Ecto neural progenitor cell (in vitro differentiated cells): ENCODE measurements around the gene ZNF609.

Experiments
- DNase-seq: peaks from one replicate; pipeline ENCODE4 v3.0.0-alpha.2; 2018; ENCODE audit warnings: low spot score

ZNF609 gene

DNA sequence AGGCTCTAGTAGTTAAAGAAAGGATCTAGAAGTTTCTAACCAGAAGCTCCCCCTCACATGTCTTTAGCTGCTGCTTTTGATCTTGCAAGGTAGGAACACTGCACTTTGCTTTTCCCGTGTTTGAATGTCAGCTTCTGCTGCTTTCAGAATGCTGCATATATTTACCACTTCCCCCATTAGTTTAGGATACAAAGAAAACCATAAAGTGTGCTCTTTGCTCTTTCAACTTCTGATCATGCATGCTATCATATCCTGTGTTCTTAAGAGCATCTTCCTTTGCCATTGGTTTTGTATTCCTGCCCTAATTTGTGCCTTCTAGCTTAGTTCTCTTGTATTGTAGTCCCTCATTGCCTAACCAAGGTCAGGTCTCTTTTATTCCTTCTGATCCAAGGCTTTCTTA is 43.3 kb downstream of the ZNF609 start:
- DNase-seq: no peak

DNA sequence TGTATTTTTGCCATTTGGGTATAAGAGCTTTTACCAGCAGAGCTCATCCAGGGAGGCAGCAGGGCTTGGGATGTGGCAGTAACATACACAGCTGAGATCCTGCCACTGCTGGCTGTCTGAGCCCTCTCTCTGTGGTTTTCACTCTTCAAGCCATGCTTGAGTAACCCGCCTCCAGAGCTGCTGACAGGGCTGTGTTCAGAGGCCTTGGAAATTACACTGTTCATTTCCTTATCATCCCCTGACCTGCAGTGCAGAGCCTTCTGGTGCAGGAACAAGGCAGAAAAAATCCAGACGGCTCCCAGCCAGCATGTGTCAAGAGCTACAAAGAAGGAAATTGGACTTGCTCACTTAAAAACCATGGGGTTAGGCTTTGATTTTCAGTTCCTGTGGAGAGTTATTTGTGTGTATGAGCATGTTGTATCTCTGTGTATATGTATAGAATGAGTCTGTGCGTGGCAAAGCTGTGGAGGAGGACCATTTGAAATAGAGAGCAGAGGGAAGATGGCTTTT is 47.0 kb downstream of the ZNF609 start:
- no peak for DNase-seq

DNA sequence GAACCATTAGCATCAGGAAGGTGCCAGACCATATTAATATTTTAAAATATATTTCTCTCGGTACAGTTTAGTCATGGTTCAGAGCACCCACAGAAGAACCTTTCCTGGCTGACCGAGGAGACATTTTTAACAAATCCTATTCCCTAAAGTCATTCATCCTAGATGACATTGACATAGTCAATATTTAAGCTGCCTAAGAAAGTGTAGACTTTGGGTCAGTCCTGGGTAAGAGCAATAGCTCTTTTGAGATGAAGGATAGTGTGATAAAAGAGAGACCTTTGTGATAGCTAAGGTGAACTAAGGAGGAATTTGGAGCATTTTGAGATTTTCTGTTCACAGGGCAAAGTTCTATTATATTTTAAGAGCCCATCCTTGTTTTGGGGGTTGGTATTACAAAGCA is 47.5 kb downstream of the ZNF609 start:
- DNase-seq: no peak

DNA sequence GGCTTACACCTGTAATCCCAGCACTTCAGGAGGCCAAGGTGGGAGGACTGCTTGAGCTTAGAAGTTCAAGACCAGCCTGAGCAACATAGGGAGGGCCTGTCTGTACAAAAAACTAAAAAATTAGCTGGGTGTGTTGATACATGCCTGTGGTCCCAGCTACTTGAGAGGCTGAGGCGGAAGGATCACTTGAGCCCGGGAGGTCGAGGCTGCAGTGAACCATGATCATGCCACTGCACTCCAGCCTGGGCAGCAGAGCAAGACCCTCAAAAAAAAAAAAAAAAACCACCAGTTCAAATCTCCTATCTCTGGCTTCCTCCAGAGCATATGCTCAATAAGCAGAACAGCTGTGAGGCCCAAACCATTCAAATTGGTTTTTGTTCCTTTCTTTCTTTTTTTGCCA is 53.4 kb downstream of the ZNF609 start:
- no peak for DNase-seq

DNA sequence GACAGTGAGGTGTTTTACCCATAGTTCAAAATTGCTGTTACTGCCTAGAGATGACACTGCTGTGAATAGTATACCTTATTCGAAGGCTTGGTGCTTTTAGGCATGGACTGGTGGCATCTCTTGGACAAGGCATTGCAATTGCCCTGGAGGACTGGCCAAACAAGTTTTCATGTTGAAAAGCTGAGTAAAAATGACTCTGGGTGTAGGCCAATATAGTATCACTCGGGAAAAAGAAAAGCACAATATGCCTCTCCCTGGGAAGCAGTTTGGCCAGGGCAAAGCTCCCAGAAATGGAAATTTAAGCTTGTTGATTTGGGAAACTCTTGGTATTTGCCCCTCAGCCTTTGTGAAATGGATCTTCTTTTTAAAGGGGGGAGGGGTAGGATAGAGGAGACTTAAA is 54.8 kb downstream of the ZNF609 start:
- no peak for DNase-seq

DNA sequence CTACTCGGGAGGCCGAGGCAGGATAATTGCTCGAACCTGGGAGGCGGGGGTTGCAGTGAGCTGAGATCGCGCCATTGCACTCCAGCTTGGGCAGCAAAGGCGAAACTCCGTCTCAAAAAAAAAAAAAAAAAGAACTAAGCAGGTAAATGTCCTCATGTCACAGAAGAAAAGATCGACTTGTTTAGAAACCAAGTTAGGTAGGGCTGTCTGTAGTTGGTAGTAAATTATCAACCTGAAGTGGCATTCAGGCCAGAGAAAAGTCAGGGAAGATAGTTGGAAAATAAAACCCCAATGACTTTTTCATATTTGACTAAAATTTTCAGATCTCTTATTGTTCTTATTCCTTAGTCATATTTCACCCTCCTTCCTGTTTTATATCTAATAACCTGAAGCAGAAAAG is 55.4 kb downstream of the ZNF609 start:
- DNase-seq: no peak

DNA sequence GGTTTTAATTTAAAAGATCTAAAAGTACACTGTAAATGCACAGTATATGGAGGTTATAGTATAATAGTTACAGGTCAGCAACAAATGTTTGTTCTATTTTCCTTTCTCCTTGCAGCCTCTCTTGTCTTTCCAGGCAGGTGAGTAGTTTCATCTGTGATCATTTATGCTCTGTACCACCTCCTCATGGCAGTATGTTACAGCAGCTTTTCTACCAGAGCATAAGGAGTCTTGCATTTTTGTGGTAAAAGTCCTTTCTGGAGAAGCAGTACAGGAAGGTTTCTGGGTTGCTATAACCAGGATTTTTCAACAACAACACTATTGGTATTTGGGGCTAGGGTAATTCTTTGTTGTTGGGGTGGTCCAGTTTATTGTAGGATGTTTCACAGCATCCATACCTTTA is 59.5 kb downstream of the ZNF609 start:
- DNase-seq: no peak

DNA sequence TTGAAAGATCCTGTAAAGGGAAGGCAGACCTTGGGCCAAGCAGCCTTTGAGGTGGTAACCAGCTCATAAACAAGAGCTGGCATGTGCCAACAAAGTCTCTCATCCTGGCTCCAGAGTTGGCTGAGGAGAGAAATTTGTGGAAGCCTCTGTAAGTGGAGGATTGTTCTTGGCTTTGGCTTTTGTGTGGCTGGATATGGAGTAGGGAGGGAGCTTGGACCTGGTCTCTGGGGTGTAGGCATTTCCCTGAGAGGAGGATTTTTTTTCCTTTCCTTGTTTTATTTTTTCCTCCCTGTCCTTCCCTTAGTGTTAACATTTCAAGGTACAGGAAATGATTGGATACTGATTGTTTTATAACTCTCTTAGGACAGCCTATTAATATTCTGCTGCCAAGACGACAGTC is 60.8 kb downstream of the ZNF609 start:
- no peak for DNase-seq

DNA sequence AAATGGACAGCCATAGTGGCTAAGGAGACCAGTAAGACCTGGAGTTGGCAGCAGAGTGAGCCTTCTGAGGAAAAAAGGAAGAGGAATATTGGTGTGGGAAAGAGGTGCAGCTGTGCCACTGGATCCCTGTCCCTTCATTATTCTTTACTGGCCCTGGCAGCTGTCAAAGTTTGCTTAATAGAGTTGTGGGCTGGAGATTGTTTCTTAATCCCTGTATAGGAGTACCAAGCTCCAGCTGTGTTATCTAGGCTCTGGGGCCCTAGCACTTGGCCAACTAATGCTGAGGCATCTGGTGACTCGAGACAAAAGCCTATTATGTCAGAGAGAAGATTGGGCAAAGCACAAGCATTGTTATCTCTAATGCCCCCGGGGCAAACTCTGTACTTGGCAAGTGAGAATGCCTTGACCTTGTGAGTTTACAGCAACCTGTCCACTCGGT is 61.4 kb downstream of the ZNF609 start:
- no peak for DNase-seq

DNA sequence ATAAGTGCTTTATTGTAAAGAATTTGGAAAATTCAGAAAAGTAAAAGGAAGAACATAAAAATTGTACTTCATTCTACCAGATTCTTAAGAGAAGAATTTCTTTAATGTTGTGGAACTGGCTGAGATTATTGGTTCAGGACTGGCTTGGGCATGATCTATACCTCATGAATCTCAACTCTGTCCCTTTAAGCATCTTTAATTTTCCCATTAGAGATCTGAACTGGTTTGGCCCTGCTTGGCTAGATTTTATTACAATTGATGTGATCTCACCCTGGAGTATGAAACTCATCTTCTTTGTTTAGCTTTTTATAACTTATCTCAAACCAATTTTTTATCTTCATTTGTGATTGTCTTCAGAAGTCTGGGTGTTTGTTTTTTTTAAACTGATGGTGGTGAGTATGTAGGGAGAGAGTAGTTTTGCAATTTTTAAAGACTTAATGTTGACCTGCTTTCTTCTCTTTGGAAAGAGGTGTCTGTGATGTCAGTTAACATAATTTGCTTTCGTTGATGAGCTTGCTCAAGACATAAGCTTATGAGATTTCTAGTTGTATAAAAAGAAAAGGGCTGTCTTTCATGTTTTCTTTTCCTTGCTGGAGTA is 61.9 kb downstream of the ZNF609 start:
- DNase-seq: no peak

DNA sequence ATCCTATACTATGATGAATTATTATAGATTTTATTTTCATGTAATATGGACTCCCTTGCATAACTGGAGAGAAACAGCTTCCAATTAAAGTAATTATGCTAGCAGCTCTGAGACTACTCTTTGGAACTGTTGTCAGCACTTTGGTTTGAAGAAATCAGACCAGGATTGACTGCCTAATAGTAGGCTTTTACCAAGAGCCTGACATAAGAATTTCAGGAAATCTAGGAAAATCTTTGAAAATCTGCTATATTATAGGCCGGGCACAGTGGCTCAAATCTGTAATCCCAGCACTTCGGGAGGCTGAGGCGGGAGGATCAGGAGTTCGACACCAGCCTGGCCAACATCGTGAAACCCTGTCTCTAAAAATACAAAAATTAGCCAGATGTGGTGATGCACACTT is 62.9 kb downstream of the ZNF609 start:
- DNase-seq: no peak

DNA sequence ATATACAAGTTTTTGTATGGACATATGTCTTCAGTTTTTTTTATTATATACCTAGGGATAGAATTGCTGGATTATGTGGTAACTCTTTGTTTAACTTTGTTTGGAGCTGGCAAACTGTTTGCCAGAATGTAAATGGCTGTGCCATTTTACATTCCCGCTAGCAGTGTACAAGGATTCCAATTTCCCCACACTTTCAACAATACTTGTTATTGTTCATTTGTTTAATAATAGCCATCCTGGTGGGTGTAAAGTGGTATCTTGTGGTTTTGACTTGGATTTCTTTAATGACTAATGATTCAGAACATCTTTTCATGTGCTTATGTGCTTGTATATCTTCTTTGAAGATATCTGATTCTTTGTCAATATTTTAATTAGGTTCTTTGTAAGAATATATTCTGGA is 64.4 kb downstream of the ZNF609 start:
- DNase-seq: no peak

DNA sequence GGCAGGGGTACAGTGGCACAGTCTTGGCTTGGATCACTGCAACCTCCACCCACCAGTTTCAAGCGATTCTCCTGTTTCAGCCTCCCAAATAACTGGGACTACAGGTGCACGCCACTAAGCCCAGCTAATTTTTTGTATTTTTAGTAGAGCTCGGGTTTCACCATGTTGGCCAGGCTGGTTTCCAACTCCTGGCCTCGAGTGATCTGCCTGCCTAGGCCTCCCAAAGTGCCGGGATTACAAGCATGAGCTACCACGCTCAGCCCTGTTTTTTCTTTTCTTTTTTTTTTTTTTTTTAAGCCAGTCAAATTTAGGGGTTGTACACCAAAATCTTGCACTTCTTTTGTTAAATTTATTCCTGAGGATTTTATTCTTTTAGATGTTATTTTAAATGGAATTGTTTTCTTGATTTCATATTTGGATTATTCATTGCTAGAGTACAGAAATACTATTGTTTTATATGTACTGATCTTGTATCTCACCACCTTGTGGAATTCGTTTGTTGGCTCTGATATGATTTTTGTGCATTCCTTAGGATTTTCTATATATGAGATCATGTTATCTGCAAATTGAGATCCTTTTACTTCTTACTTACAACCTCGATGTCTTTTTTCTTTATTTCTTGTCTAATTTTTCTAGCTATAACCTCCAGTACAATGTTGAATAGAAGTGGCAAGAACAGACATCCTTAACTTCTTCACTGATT is 65.6 kb downstream of the ZNF609 start:
- DNase-seq: no peak

DNA sequence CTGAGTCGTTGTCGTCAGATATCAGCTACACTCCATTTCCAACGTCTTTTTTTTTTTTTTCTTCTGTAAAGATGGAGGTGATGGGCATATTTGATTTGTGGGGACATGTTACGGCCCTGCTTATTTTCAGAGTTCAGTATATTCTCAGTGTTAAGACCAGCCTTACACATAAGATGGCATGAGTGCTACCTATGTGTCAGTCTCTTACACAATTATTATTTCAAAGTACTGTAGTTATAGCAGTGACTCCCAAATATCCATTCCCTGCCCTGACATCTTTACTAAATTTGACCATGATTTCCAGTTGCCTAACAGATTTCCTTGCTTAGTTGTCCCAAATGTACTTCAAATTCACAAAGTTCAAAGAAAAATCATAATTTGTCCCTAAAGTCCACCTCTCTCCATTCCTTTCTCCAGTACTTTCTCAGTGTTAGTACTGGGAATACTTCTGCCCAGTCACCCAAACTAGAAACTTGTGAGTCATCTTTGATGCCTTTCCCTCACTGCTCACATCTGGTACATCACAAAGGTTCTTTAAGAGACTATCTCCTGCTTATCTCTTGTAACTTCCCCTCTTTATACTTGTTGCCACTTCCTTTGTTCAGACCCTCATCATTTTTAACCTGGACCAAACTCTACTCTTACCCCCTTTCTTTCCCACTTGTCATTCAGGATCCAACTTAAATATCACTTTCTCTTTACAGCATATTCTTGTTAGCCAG is 67.0 kb downstream of the ZNF609 start:
- no peak for DNase-seq

DNA sequence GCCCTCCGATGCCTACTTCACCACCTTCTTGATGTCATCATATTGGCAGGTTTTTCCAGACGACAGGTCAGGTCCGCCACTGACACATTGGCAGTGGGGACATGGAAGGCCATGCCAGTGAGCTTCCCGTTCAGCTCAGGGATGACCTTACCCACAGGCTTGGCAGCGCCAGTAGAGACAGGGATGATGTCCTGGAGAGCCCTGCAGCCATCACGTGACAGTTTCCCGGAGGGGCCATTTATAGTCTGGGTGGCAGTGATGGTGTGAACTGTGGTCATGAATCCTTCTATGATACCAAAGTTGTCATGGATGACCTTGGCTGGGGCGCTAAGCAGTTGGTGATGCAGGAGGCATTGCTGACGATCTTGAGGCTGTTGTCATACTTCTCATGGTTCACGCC is 68.5 kb downstream of the ZNF609 start:
- DNase-seq: no peak

DNA sequence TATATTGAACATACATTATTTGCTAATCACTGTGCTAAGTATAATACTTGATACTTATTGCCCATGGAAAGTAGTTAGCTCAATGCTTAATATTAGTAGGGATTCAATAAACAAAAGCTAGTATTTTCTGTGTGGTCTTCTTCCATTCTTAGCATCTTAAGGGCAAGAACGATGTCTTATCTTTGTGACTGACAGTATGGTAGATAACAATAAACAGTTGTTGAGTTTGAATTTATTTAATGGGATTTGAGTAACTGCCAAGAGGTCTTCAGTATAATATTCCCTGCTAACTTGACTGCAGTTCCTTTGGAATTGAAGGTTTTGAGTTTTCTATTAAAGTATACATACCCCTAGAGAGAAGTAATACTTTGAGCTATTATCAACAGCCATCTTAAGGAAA is 70.1 kb downstream of the ZNF609 start:
- no peak for DNase-seq

DNA sequence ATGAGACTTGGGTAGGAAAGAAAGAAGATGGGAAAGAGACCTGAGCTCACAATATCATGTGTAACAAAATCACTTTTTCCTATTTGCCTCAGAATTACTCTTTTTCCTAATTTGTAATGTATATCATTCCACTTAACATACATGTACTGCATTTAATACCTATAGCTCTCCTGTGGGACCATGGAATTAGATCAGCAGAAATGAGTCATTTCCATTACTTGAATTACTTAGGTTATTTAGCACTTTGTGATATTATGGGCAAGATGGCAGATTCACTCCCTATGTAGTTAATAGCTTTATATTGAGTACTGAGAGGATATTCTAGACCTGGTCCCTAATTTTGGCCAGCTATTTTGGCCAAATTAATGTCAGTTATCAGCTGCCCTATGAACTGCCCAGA is 70.5 kb downstream of the ZNF609 start:
- no peak for DNase-seq

DNA sequence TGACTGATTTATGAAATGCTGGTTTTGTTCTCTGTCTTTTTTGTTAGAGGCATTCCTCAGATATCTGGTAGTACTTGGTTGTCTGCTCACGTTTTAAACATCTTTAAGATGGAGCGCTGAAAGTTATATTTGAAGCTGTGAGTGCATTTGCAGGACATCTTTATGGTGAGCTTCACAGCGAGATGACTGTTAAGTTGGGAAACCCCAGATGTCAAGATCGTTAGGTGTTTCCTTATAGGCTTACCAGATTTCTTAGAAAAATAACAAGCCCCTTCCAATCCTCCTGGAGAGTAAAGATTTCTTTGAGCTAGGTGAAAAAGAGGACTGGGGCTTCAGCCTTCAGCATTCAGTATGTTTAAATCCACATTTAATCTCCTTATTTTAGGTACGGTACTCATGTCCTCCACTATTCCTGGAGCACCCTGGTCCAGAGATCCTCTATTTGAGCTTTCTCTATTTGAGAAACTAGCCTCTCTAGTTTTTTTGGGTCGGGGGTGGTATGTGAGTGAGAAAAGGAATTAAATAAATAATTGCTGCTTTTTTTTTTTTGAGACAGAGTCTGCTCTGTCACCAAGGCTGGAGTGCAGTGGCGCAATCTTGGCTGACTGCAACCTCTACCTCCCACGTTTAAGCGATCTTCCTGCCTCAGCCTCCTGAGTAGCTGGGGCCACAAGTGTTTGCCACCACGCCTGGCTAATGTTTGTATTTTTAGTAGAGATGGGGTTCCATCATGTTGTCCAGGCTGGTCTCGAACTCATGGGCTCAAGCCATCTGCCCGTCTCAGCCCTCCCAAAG is 72.3 kb downstream of the ZNF609 start:
- DNase-seq: no peak

DNA sequence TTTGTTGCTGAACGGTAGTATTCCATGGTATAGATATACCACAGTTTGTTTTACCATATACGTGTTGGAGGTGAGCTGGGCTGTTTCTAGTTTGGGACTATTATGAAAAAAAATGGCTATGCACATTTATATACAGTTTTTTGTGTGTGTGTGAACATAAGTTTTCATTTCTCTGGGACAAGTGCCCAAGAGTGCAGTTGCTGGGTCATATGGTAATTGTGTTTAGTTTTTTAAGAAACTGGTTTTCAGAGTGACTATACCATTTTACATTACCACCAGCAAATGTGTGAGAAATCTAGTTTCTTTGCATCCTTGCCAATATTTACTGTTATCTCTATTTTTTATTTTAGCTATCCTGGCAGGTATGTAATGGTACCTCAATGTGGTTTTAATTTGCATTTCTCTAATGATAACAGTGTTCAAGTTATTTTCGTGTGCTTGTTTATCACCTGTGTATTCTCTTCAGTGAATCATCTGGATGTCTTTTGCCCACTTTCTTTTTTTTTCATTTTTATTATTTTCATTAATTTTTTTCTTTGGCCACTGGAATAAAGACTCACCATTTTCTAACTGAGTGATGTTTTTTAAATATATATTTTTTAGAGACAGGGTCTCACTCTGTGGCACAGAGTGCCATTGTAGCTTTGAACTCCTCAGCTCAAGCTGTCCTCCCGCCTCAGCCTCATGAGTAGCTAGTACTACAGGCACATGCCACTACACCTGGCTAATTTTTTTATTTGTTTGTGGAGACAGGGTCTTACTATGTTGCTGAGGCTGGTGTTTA is 75.3 kb downstream of the ZNF609 start:
- DNase-seq: no peak

DNA sequence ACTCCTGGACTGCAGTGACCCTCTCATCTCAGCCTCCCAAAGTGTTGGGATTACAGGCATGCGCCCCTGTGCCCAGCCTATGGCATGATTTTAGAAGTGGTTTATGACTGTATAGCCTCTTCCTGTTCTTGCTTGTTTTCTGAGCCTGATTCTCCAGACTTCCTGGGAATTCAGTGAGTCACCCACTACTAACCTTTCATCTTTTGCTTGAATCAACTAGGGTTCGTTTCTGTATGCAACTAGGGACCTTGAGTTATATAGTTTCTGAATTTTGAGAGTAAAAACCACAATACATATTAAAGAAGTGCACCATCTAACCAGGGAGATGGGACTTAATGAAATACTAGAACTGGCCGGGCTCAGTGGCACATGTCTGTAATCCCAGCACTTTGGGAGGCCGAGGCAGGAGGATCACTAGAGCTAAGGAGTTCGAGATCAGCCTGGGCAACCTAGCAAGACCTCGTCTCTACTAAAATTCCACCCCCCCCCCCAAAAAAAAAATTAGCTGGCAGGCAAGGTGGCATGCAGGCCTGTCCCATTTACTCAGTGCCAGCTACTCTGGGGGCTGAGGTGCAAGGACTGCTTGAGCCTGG is 76.0 kb downstream of the ZNF609 start:
- DNase-seq: no peak

DNA sequence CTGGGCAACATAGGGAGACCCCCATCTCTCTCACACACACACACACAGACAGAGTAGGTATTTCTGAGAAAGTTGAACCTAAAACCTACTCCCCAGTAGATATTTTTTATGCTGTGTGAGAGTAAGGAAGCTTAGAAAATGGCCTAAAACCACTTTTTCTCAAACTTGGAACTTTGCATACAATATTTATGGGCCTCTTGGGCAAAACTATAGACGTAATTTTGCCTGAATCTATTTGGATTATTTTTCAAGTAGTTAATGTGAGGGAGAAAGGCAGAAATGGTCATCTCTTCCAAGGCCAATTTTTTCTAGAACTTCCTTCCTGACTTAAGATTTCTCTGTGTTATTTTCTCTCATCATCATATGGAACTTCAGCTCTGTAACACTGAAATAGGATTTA is 81.7 kb downstream of the ZNF609 start:
- DNase-seq: no peak
